ENCODE data around the gene ZBTB26.

Gene ZBTB26

DNA sequence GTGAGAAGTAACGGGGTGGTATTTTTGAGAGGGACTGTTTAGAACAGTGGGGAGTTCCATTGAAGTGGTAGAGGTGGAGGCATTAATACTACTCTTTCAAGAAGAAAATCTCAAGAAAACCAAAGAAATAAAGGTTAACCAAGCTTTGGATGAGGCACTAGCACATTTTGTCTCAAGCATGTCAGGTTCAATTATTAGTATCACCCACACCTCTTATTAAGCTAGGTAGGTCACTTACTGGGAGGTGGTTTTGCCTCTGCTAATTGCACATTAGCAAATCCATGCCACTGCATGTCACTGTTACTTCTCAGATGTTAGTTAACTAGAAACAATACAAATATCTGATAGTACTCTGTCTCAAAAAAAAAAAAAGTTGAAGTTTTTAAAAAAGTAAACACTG lies 19.7 kb upstream of the ZBTB26 start:
- no peak for DNase-seq (ENCODE audit: extremely low read depth, low read depth)
- H3K4me3 ChIP-seq (replicated peaks; ENCODE audit: low read depth, low read length): no peak overlapping the region
- TF ChIP-seq, protein P1, sequence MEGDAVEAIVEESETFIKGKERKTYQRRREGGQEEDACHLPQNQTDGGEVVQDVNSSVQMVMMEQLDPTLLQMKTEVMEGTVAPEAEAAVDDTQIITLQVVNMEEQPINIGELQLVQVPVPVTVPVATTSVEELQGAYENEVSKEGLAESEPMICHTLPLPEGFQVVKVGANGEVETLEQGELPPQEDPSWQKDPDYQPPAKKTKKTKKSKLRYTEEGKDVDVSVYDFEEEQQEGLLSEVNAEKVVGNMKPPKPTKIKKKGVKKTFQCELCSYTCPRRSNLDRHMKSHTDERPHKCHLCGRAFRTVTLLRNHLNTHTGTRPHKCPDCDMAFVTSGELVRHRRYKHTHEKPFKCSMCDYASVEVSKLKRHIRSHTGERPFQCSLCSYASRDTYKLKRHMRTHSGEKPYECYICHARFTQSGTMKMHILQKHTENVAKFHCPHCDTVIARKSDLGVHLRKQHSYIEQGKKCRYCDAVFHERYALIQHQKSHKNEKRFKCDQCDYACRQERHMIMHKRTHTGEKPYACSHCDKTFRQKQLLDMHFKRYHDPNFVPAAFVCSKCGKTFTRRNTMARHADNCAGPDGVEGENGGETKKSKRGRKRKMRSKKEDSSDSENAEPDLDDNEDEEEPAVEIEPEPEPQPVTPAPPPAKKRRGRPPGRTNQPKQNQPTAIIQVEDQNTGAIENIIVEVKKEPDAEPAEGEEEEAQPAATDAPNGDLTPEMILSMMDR (IDR thresholded peaks at IDR 0.05; ENCODE audit: low read depth, low read length, missing control alignments): no peak

DNA sequence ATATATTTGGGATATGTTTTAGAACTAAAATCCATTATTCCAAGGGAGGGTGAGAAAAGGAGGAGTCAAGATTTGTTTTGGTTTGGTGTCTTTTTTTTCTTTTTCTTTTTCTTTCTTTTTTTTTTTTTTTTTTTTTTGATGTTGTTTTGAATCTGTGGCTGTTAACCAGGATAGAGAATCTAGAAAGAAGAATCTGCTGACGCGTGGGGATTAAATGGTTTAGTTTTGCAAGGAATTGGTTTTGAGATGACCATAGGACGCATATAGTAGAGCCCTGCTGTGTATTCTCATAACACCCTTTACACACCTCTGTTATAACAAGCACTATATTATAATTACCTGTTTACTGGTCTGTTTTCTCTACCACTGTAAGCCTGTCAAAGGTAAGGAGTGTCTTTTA lies 19.0 kb upstream of the ZBTB26 start:
- DNase-seq (ENCODE audit: extremely low read depth, low read depth): no peak
- TF ChIP-seq, protein P1 (IDR thresholded peaks at IDR 0.05; ENCODE audit: low read depth, low read length, missing control alignments): no peak
- no peak overlapping the region for H3K4me3 ChIP-seq (replicated peaks; ENCODE audit: low read depth, low read length)

DNA sequence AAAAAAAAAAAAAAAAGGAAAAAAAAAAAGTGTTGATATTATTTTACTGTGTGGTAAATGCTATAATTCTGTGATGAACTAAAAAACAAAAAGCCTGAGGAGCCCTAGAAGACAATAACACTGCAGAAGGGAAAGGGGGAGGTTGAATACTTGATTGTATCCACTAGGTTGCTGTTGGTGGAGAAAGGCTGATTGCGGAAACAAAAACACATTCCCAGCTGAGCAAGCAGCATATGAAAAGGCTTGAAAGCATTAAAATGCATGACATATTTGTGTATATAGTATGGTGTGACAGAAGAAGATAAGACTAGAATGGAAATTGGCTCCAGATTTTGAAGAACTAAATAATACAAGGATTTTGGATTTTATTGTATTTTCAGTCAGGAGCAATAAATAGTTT lies 18.4 kb upstream of the ZBTB26 start:
- DNase-seq (ENCODE audit: extremely low read depth, low read depth): no peak
- no peak overlapping the region for H3K4me3 ChIP-seq (replicated peaks; ENCODE audit: low read depth, low read length)
- TF ChIP-seq, protein P1 (IDR thresholded peaks at IDR 0.05; ENCODE audit: low read depth, low read length, missing control alignments): no peak

DNA sequence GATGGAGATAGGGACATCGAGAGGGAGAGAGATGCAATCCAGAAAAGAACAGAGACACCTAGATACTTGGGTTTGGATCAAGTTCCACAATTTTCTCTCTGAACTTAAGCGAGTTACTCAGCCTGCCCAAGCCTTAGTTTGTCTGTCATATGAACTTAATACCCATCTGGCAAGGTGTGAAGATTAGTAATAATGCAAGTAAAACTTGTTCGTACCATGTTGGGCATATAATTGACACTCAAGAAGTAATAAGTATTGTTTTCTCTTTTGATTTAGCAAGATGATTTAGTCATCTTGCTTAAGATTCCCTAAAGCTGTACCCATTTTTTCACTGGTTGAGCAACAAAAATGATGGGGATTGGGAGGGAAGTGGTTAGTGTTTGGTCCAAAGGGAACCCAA lies 17.0 kb upstream of the ZBTB26 start:
- TF ChIP-seq, protein P1 (IDR thresholded peaks at IDR 0.05; ENCODE audit: low read depth, low read length, missing control alignments): no peak
- no peak for DNase-seq (ENCODE audit: extremely low read depth, low read depth)
- H3K4me3 ChIP-seq (replicated peaks; ENCODE audit: low read depth, low read length): no peak overlapping the region

DNA sequence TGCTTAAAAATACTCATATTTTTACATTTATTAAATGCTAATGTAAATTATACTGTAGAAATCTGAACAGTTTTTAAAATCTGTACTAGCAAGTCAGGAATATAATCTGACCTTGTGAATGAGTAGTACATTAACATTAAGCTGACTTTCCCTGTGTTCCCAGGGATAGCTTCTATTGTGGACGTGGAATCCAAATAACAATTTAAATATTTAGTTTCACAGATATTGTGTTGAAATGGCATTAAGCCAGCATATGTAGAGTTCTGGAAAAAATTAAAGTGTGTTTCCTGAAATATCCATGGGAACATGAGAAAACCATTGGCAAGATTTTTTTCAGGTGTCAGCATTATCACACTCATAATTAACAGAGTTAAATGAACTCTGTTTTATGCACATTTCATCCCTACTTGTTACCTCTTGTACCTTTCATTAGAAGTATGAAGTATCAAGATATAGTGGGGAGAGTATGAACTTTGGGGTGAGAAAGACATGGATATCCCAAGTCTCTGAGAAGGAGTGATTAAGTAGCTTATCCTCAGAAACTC lies 15.2 kb upstream of the ZBTB26 start:
- DNase-seq (ENCODE audit: extremely low read depth, low read depth): no peak
- no peak overlapping the region for H3K4me3 ChIP-seq (replicated peaks; ENCODE audit: low read depth, low read length)
- TF ChIP-seq, protein P1 (IDR thresholded peaks at IDR 0.05; ENCODE audit: low read depth, low read length, missing control alignments): no peak

DNA sequence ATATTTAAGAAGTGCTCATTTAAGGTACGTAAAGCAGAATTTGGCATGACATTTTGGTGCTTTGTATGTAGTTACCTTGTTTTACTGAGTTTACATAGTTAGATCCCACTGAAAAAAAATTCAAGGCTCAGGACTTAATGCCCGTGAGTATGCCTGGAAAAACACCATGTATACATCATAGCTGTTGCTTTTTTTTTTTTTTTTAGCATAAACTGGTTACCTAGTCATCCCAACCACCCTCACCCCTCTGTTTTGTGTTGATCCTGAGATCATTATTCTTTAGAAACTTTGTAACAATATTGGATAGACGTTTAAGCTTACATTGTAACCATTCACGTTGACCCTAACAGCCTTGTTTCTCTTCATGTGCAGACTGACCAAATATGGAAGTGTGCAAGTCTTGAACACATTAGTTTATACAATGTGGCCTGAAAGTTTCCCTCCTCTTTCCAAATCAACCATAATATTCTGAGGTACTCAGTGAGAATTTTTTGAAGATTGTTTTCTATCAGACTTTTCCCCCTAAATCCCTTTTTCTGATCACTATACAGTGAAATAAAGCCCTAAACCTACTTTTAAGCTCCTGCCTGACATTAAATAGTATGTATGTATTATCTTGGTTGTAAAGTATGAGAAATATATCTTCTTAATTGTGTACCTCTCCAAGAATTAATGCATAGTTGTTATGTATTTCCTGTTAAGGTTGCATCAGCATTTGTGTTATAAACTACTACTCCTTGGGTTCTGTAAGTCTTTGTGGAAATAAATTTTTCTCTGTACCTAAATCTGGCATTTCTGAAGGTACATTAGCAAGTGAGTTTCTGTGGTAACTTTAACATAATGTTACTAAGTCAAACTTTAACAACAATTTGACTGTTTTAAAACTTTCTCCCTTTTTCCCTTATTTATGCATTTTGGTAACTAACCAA lies 13.9 kb upstream of the ZBTB26 start:
- H3K4me3 ChIP-seq (replicated peaks; ENCODE audit: low read depth, low read length): no peak overlapping the region
- DNase-seq (ENCODE audit: extremely low read depth, low read depth): no peak
- TF ChIP-seq, protein P1 (IDR thresholded peaks at IDR 0.05; ENCODE audit: low read depth, low read length, missing control alignments): no peak

All from HFF-Myc (cell line).